ENCODE results near the gene C1orf35. TPM values are rescaled to one million over a fixed set of nuclear protein-coding genes. Genes with fewer than 3 reads are reported as not detected.
A peak's percentile ranks its signal among the peaks of the same experiment; 100 is the strongest.

Gene C1orf35
- total RNA-seq, 2 donors from 2014 or later: 16.4 to 26.7 TPM

GRCh38 chr1:228100822-228101613, 2.1 kb downstream of the C1orf35 start:
- Mint-ChIP-seq H3K4me3 (peak overlapping the region; percentile 91), H3K4me1 (ENCODE audit: low read depth in 2 of 2) (peaks cover 20 to 22% of the 10 kb centered on the region in 2 donors), H3K27me3 (no peaks in the 10 kb centered on the region), H3K36me3 (no peaks in the 10 kb centered on the region), H3K9me3 (no peaks in the 10 kb centered on the region), H3K27ac (peak overlapping the region; percentile 12 to 59)
- DNase-seq (ENCODE audit: low spot score): peak; percentile 29
- no peak for ATAC-seq

GRCh38 chr1:228099331-228099732, 3.8 kb downstream of the C1orf35 start:
- Mint-ChIP-seq H3K4me3 (no peak overlapping the region), H3K27me3 (no peaks in the 10 kb centered on the region), H3K27ac (peak overlapping the region; percentile 16 to 21), H3K9me3 (peaks cover 6% of the 10 kb centered on the region), H3K36me3 (peaks cover 16% of the 10 kb centered on the region), H3K4me1 (ENCODE audit: low read depth in 2 of 2) (peaks cover 29 to 38% of the 10 kb centered on the region in 2 donors)
- ATAC-seq: no peak
- peak; percentile 29 for DNase-seq (ENCODE audit: low spot score)

GRCh38 chr1:228098323-228098931, 4.7 kb downstream of the C1orf35 start:
- H3K4me3 Mint-ChIP-seq: no peak overlapping the region
- peak; percentile 56 for DNase-seq (ENCODE audit: low spot score)
- H3K4me1 Mint-ChIP-seq (ENCODE audit: low read depth in 2 of 2): peaks cover 23 to 40% of the 10 kb centered on the region in 2 donors

GRCh38 chr1:228097333-228098081, 5.6 kb downstream of the C1orf35 start:
- Mint-ChIP-seq H3K27me3 (no peaks in the 10 kb centered on the region), H3K4me1 (ENCODE audit: low read depth in 2 of 2) (peaks cover 24 to 39% of the 10 kb centered on the region in 2 donors), H3K9me3 (peaks cover 6% of the 10 kb centered on the region), H3K36me3 (peaks cover 17% of the 10 kb centered on the region), H3K27ac (no peak overlapping the region), H3K4me3 (no peak overlapping the region)
- DNase-seq (ENCODE audit: low spot score): peak; percentile 34
- no peak for ATAC-seq

More at GRCh38 chr1:228098323-228098931, 4.7 kb downstream of the C1orf35 start:
- Mint-ChIP-seq H3K27ac (no peak overlapping the region), H3K9me3 (peaks cover 6% of the 10 kb centered on the region), H3K27me3 (no peaks in the 10 kb centered on the region), H3K36me3 (peaks cover 17% of the 10 kb centered on the region)
- ATAC-seq: no peak

- peaks cover 21% of the 10 kb centered on the region for H3K36me3 Mint-ChIP-seq
- ATAC-seq: no peak
Measured at GRCh38 chr1:228096416-228097332, 6.5 kb downstream of the C1orf35 start.

GRCh38 chr1:228095938-228096337, 7.2 kb downstream of the C1orf35 start:
- Mint-ChIP-seq H3K27me3 (no peaks in the 10 kb centered on the region), H3K4me3 (no peak overlapping the region), H3K36me3 (peaks cover 24% of the 10 kb centered on the region), H3K9me3 (peaks cover 6% of the 10 kb centered on the region), H3K27ac (no peak overlapping the region), H3K4me1 (ENCODE audit: low read depth in 2 of 2) (peaks cover 32 to 48% of the 10 kb centered on the region in 2 donors)
- ATAC-seq (no peak), DNase-seq (ENCODE audit: low spot score) (peak; percentile 31)

More at GRCh38 chr1:228096416-228097332, 6.5 kb downstream of the C1orf35 start:
- no peaks in the 10 kb centered on the region for H3K27me3 Mint-ChIP-seq
- peaks cover 32 to 46% of the 10 kb centered on the region in 2 donors for H3K4me1 Mint-ChIP-seq (ENCODE audit: low read depth in 2 of 2)
- H3K9me3 Mint-ChIP-seq: peaks cover 6% of the 10 kb centered on the region
- no peak overlapping the region for H3K27ac Mint-ChIP-seq
- no peak overlapping the region for H3K4me3 Mint-ChIP-seq
- peak; percentile 41 for DNase-seq (ENCODE audit: low spot score)

- ATAC-seq (no peak), DNase-seq (ENCODE audit: low spot score) (no peak)
- H3K27me3 Mint-ChIP-seq: no peaks in the 10 kb centered on the region
- H3K9me3 Mint-ChIP-seq: peaks cover 6% of the 10 kb centered on the region
- H3K27ac Mint-ChIP-seq: peak overlapping the region in 1 of 2 donors; percentile 49
- no peak overlapping the region for H3K4me3 Mint-ChIP-seq
- peaks cover 40 to 54% of the 10 kb centered on the region in 2 donors for H3K4me1 Mint-ChIP-seq (ENCODE audit: low read depth in 2 of 2)
- H3K36me3 Mint-ChIP-seq: peaks cover 24% of the 10 kb centered on the region
Measured at GRCh38 chr1:228095161-228095560, 8.0 kb downstream of the C1orf35 start.

GRCh38 chr1:228094432-228095016, 8.6 kb downstream of the C1orf35 start:
- H3K4me1 Mint-ChIP-seq (ENCODE audit: low read depth in 2 of 2): peaks cover 45 to 60% of the 10 kb centered on the region in 2 donors
- peaks cover 24% of the 10 kb centered on the region for H3K36me3 Mint-ChIP-seq
- DNase-seq (ENCODE audit: low spot score) (peak; percentile 3), ATAC-seq (no peak)
- no peak overlapping the region for H3K4me3 Mint-ChIP-seq
- peak overlapping the region in 1 of 2 donors; percentile 49 for H3K27ac Mint-ChIP-seq
- peaks cover 6% of the 10 kb centered on the region for H3K9me3 Mint-ChIP-seq
- H3K27me3 Mint-ChIP-seq: no peaks in the 10 kb centered on the region

- Mint-ChIP-seq H3K36me3 (peaks cover 24% of the 10 kb centered on the region), H3K27me3 (no peaks in the 10 kb centered on the region), H3K9me3 (peaks cover 6% of the 10 kb centered on the region), H3K27ac (no peak overlapping the region), H3K4me3 (no peak overlapping the region), H3K4me1 (ENCODE audit: low read depth in 2 of 2) (peaks cover 58 to 68% of the 10 kb centered on the region in 2 donors)
- DNase-seq (ENCODE audit: low spot score) (no peak), ATAC-seq (no peak)
Measured at GRCh38 chr1:228093050-228093906, 9.8 kb downstream of the C1orf35 start.

- H3K27ac Mint-ChIP-seq: peak overlapping the region; percentile 46 to 92
Measured at GRCh38 chr1:228092342-228093049, 10.6 kb downstream of the C1orf35 start.

GRCh38 chr1:228091084-228091483, 12.0 kb downstream of the C1orf35 start:
- Mint-ChIP-seq H3K27me3 (no peaks in the 10 kb centered on the region), H3K36me3 (peaks cover 24% of the 10 kb centered on the region), H3K4me1 (ENCODE audit: low read depth in 2 of 2) (peaks cover 78% of the 10 kb centered on the region in 2 donors), H3K27ac (peak overlapping the region; percentile 46 to 92), H3K4me3 (peak overlapping the region; percentile 35), H3K9me3 (peaks cover 6% of the 10 kb centered on the region)
- no peak for ATAC-seq
- DNase-seq (ENCODE audit: low spot score): no peak

More at GRCh38 chr1:228092342-228093049, 10.6 kb downstream of the C1orf35 start:
- peaks cover 6% of the 10 kb centered on the region for H3K9me3 Mint-ChIP-seq
- no peak for ATAC-seq
- DNase-seq (ENCODE audit: low spot score): peak; percentile 15
- H3K27me3 Mint-ChIP-seq: no peaks in the 10 kb centered on the region
- peaks cover 24% of the 10 kb centered on the region for H3K36me3 Mint-ChIP-seq
- no peak overlapping the region for H3K4me3 Mint-ChIP-seq
- peaks cover 65 to 70% of the 10 kb centered on the region in 2 donors for H3K4me1 Mint-ChIP-seq (ENCODE audit: low read depth in 2 of 2)

Measured in natural killer cell treated with Interleukin-12 subunit alpha and Interleukin-12 subunit beta and Interleukin-15 and Interleukin-18, amount 100 ng/mL, for 72 hours (primary cell).